Measurements from ENCODE around the gene PJVK. TPM values are rescaled to one million over a fixed set of nuclear protein-coding genes. Genes with fewer than 3 reads are reported as not detected.

PJVK gene
- total and polyA plus RNA-seq, 2 of the 13 experiments (the other 11 are each of a cell fraction or from before 2014, with no cell fraction given): 1.2 to 2.6 TPM

- TF ChIP-seq SP1 (IDR thresholded peaks at IDR 0.05) (no peak), SP1 (CRISPR knock-in tag; IDR thresholded peaks at IDR 0.05) (peak; percentile 63; the same call in 1 of the 2 replicates), YY1 (IDR thresholded peaks at IDR 0.05; ENCODE audit: insufficient read depth, insufficient replicate concordance, low read depth, low read length) (peak; percentile 44), ZNF460 (CRISPR knock-in tag; IDR thresholded peaks at IDR 0.05; ENCODE audit: borderline replicate concordance) (peak; percentile 36; the same call in 1 of the 2 replicates), CREB3 (CRISPR knock-in tag; IDR thresholded peaks at IDR 0.05) (no peak; the same call in 1 of the 2 replicates), AKNA (CRISPR knock-in tag; IDR thresholded peaks at IDR 0.05; ENCODE audit: borderline replicate concordance) (peak; percentile 47; the same call in 1 of the 2 replicates), FLYWCH1 (CRISPR knock-in tag; IDR thresholded peaks at IDR 0.05) (no peak), THYN1 (CRISPR knock-in tag; IDR thresholded peaks at IDR 0.05; ENCODE audit: borderline replicate concordance, low read depth) (no peak), ZNF615 (CRISPR knock-in tag; IDR thresholded peaks at IDR 0.05; ENCODE audit: borderline replicate concordance) (no peak), ZNF264 (CRISPR knock-in tag; IDR thresholded peaks at IDR 0.05) (no peak), HNRNPK (IDR thresholded peaks at IDR 0.05; ENCODE audit: low read depth, low read length, poor library complexity, severe bottlenecking) (peak; percentile 60), RBM22 (optimal IDR thresholded peaks at IDR 0.05; ENCODE audit: low read length) (no peak), RAD51 (IDR thresholded peaks at IDR 0.05; ENCODE audit: borderline replicate concordance) (no peak), REXO4 (CRISPR knock-in tag; IDR thresholded peaks at IDR 0.05; ENCODE audit: borderline replicate concordance) (no peak), ZFY (CRISPR knock-in tag; IDR thresholded peaks at IDR 0.05) (peak; percentile 92), PAF1 (CRISPR knock-in tag; IDR thresholded peaks at IDR 0.05) (no peak), SCMH1 (CRISPR knock-in tag; IDR thresholded peaks at IDR 0.05; ENCODE audit: borderline replicate concordance) (no peak), GFI1 (CRISPR knock-in tag; IDR thresholded peaks at IDR 0.05; ENCODE audit: borderline replicate concordance) (peak; percentile 57; the same call in 1 of the 2 replicates), SNAI1 (CRISPR knock-in tag; IDR thresholded peaks at IDR 0.05; ENCODE audit: borderline replicate concordance) (peak; percentile 43; the same call in 1 of the 2 replicates), ZNF746 (CRISPR knock-in tag; IDR thresholded peaks at IDR 0.05) (no peak), ZNF605 (CRISPR knock-in tag; IDR thresholded peaks at IDR 0.05) (no peak), FOXP4 (CRISPR knock-in tag; IDR thresholded peaks at IDR 0.05) (peak; percentile 28; the same call in 1 of the 2 replicates)
These were observed 29.3 kb downstream of the PJVK start, which contains the start of gene PLEKHA3 (continued) for GRCh38 chr2:178480227-178481181.
